CD4-positive, alpha-beta T cell treated with Interleukin-15 for 1 hour (primary cell): ENCODE data around the gene LRRC47.

Experiments used
- DNase-seq: peaks from one replicate; pipeline ENCODE4 v3.0.0-alpha.2; 2020

LRRC47 gene

GRCh38 chr1:3746389-3746829 is 49.9 kb downstream of the LRRC47 start:
- no peak for DNase-seq

- no peak for DNase-seq
Observed at GRCh38 chr1:3745590-3746381, 50.5 kb downstream of the LRRC47 start.

GRCh38 chr1:3745071-3745470 is 51.2 kb downstream of the LRRC47 start:
- no peak for DNase-seq

GRCh38 chr1:3744646-3745045 is 51.7 kb downstream of the LRRC47 start:
- no peak for DNase-seq

- no peak for DNase-seq
Observed at GRCh38 chr1:3743826-3744225, 52.5 kb downstream of the LRRC47 start.

- no peak for DNase-seq
Observed at GRCh38 chr1:3743421-3743820, 52.9 kb downstream of the LRRC47 start.

- DNase-seq, result no peak
Observed at GRCh38 chr1:3742439-3743298, 53.6 kb downstream of the LRRC47 start.

- no peak for DNase-seq
Observed at GRCh38 chr1:3741566-3742438, 54.5 kb downstream of the LRRC47 start.

- no peak for DNase-seq
Observed at GRCh38 chr1:3740752-3741151, 55.5 kb downstream of the LRRC47 start.

GRCh38 chr1:3740042-3740441 is 56.3 kb downstream of the LRRC47 start:
- no peak for DNase-seq

- DNase-seq, result no peak
Observed at GRCh38 chr1:3738943-3739342, 57.4 kb downstream of the LRRC47 start.

- DNase-seq, result no peak
Observed at GRCh38 chr1:3736708-3737107, 59.6 kb downstream of the LRRC47 start.

- no peak for DNase-seq
Observed at GRCh38 chr1:3736131-3736561, 60.2 kb downstream of the LRRC47 start.

- DNase-seq, result no peak
Observed at GRCh38 chr1:3735688-3736087, 60.6 kb downstream of the LRRC47 start.

GRCh38 chr1:3735027-3735681 is 61.1 kb downstream of the LRRC47 start:
- DNase-seq, result no peak

- DNase-seq, result no peak
Observed at GRCh38 chr1:3734602-3735001, 61.7 kb downstream of the LRRC47 start.

GRCh38 chr1:3733883-3734589 is 62.3 kb downstream of the LRRC47 start:
- DNase-seq, result no peak

- DNase-seq, result no peak
Observed at GRCh38 chr1:3733094-3733882, 63.0 kb downstream of the LRRC47 start.

GRCh38 chr1:3732434-3733093 is 63.7 kb downstream of the LRRC47 start:
- DNase-seq, result no peak
